ENCODE data around the gene SSC5D. TPM values are rescaled to one million over a fixed set of nuclear protein-coding genes. Genes with fewer than 3 reads are reported as not detected.

SSC5D gene
- total and polyA plus RNA-seq, 2 of the 4 experiments (the other 2 are of a cell fraction): 1.4 to 19.1 TPM

- intact Hi-C loops (cut with micrococcal nuclease) (no loop called here), dilution Hi-C loops (cut with HindIII; ENCODE audit: low sequenced_read_pairs, unreplicated experiment) (no loop called here)
- peak within 1 kb of the TSS; percentile 84 for H3K9ac ChIP-seq (ENCODE audit: low read depth, low read length)
Observed at GRCh38 chr19:55484593-55485438, 3.4 kb upstream of the SSC5D start, which contains the start of gene NAT14. Gene NAT14 (plus strand): TSS chr19:55485188. CDS start chr19:55485709, 521 bp downstream.

More at GRCh38 chr19:55484593-55485438, 3.4 kb upstream of the SSC5D start, which contains the start of gene NAT14:
- Histone ChIP-seq H4K8ac (ENCODE audit: low read depth in 2 of 2, low read length in 2 of 2) (peak within 1 kb of the TSS; percentile 83 to 90), H4K20me1 (ENCODE audit: insufficient read depth, low read length) (0 out of 2 replicates have a peak, but pooled peaks cover 4% of the 10 kb centered on the region), H3K4me2 (ENCODE audit: low read depth, low read length) (peak within 1 kb of the TSS; percentile 91), H3K27me3 (ENCODE audit: control insufficient read depth, insufficient read depth, low read length) (no peaks in the 10 kb centered on the region), H3K36me3 (ENCODE audit: control insufficient read depth, insufficient read depth, low read length) (peaks cover 12% of the 10 kb centered on the region; the same call in 1 of the 2 replicates), H4K91ac (ENCODE audit: insufficient read depth, low read depth, low read length) (peak within 1 kb of the TSS; percentile 83), H2AFZ (replicated peaks; ENCODE audit: low read length, poor library complexity) (peak within 1 kb of the TSS; percentile 93), H3K4ac (ENCODE audit: low read depth, low read length) (peak within 1 kb of the TSS; percentile 96), H2BK15ac (ENCODE audit: low read depth, low read length) (peak within 1 kb of the TSS; percentile 38; the same call in 1 of the 3 replicates), H3K56ac (ENCODE audit: extremely low read depth, insufficient read depth, low read length) (no peak within 1 kb of the TSS; the same call in 1 of the 2 replicates), H4K5ac (ENCODE audit: low read depth, low read length) (peak within 1 kb of the TSS; percentile 81), H3K4me3 (ENCODE audit: insufficient read depth, low read depth, low read length) (peak within 1 kb of the TSS; percentile 80), H2AK5ac (ENCODE audit: low read depth, low read length) (peak within 1 kb of the TSS; percentile 85), H3K9me1 (ENCODE audit: insufficient read depth, low read length) (peaks cover 5% of the 10 kb centered on the region; the same call in 1 of the 2 replicates), H3K14ac (replicated peaks; ENCODE audit: low read depth, low read length) (peak within 1 kb of the TSS; percentile 98), H2BK120ac (ENCODE audit: low read depth, low read length) (peak within 1 kb of the TSS; percentile 86), H3K27ac (ENCODE audit: insufficient read depth, low read length) (peak within 1 kb of the TSS; percentile 89), H2BK5ac (ENCODE audit: low read depth, low read length, poor library complexity, severe bottlenecking) (peak within 1 kb of the TSS; percentile 68), H2BK20ac (ENCODE audit: low read depth, low read length) (no peak within 1 kb of the TSS), H3K4me1 (ENCODE audit: control insufficient read depth, insufficient read depth, low read length) (peaks cover 30% of the 10 kb centered on the region), H3K23ac (ENCODE audit: low read depth, low read length) (peak within 1 kb of the TSS; percentile 94), H3K9me3 (ENCODE audit: control insufficient read depth, insufficient read depth, low read length) (no peaks in the 10 kb centered on the region), H3K79me1 (ENCODE audit: low read depth in 1 of 2, low read length in 2 of 2) (peaks cover 5 to 39% of the 10 kb centered on the region in 2 experiments), H2AK9ac (replicated peaks; ENCODE audit: low read depth, low read length, poor library complexity) (peak within 1 kb of the TSS; percentile 99), H3K18ac (ENCODE audit: low read depth, low read length) (peak within 1 kb of the TSS; percentile 14; the same call in 1 of the 2 replicates)
- peak; percentile 38 for ATAC-seq (ENCODE audit: low read depth)
- DNase-seq: peak; percentile 48
- BruUV-seq (replicated peaks): no TSS peak
- 5% methylated on average over 19 of the region's 78 CpGs; no CpG with 5 or more reads in 1 of the 2 experiments for WGBS, 2 experiments (ENCODE audit: extremely low coverage in 2 of 2, insufficient read length in 1 of 2)
- in situ Hi-C loops (cut with MboI; ENCODE audit: low sequenced_read_pairs): loop anchor here (25.0 kb wide), 1 partner anchor 1023 kb away; the partner anchor contains the start of genes CDC42EP5 and LENG9
- ChIA-PET CTCF (interaction anchor here (0.7 to 1.0 kb wide), 2 partner anchors 17 to 19 kb away, joined by 4 to 6 read pairs; no protein-coding TSS in a partner anchor), POLR2A (ENCODE audit: unreplicated experiment) (interaction anchor here (0.6 to 2.2 kb wide), 2 partner anchors 9 to 156 kb away, joined by 8 to 21 read pairs; partner anchors contain the start of genes ZNF580 and ZNF628)
- TF ChIP-seq MXI1 (IDR thresholded peaks at IDR 0.05; ENCODE audit: borderline replicate concordance, low read depth, low read length) (peak; percentile 90), POLR2A (IDR thresholded peaks at IDR 0.05; ENCODE audit: low read depth, low read length) (peak; percentile 25; the same call in 1 of the 2 replicates), NFE2L2 (IDR thresholded peaks at IDR 0.05; ENCODE audit: low read depth, low read length) (no peak), MAZ (IDR thresholded peaks at IDR 0.05; ENCODE audit: borderline replicate concordance, low read depth, low read length) (peak; percentile 95)

Data from IMR-90 (cell line).